Fibroblast of villous mesenchyme (primary cell): ENCODE results near the gene TUFM. TPM values are rescaled to one million over a fixed set of nuclear protein-coding genes. Genes with fewer than 3 reads are reported as not detected.
A peak's percentile ranks its signal among the peaks of the same experiment; 100 is the strongest.
"Not testable (repeated sequence)": the region's sequence is repeated elsewhere in the genome, so short reads cannot be mapped to it uniquely, and the experiment has no call there.

Experiments
- DNase-seq: peaks from one replicate; pipeline ENCODE4 v3.0.0-alpha.2; 2010; ENCODE audit warnings: low read depth
- H3K4me3 ChIP-seq: 2 replicates; pipeline ENCODE4 v1.5.1; 2011; ENCODE audit warnings: low read depth, mild to moderate bottlenecking, low read length
- CTCF ChIP-seq: IDR thresholded peaks from 2 replicates; pipeline ENCODE4 v1.5.1; 2012; ENCODE audit warnings: low read depth, mild to moderate bottlenecking, low read length; ENCODE audit not compliant: insufficient read depth
- total RNA-seq: library from RNA; depleted of rRNA; stranded (reverse); fragments of >200 nt; gene quantifications from 2 replicates; pipeline ENCODE4 v1.2.3, GENCODE V29; 2012

TUFM gene
- total RNA-seq, 1 donor = 94.6 TPM

GRCh38 chr16:28874406-28874805, 28.3 kb upstream of the TUFM start:
- no peak for DNase-seq
- TF ChIP-seq CTCF = no peak
- H3K4me3 ChIP-seq = no peak overlapping the region

GRCh38 chr16:28873543-28874201, 27.5 kb upstream of the TUFM start:
- TF ChIP-seq CTCF = peak; percentile 68
- peak; percentile 7 for DNase-seq
- no peak overlapping the region for H3K4me3 ChIP-seq

DNA sequence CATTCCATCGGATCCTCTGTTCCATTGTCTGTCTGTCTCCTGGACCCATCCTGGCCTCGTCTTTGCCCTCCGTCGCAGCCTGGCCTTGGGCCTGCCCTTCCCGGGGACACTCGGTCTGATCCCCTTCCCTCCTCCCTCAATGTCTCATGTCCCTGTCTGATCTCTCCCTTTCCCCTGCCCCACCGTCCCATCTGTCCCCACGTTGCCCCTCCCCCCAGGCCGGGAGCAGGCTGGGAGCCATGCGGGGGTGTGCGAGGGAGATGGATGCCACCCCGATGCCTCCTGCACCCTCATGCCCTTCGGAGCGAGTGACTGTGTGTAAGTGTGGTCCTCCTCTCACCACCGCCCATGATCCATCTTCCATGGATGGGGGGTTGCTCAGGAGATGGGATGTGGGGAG, 26.8 kb upstream of the TUFM start:
- no peak for TF ChIP-seq CTCF
- no peak for DNase-seq
- no peak overlapping the region for H3K4me3 ChIP-seq

- TF ChIP-seq CTCF = no peak
- DNase-seq = no peak
- no peak overlapping the region for H3K4me3 ChIP-seq
Measured at GRCh38 chr16:28869201-28869600, 23.1 kb upstream of the TUFM start.

DNA sequence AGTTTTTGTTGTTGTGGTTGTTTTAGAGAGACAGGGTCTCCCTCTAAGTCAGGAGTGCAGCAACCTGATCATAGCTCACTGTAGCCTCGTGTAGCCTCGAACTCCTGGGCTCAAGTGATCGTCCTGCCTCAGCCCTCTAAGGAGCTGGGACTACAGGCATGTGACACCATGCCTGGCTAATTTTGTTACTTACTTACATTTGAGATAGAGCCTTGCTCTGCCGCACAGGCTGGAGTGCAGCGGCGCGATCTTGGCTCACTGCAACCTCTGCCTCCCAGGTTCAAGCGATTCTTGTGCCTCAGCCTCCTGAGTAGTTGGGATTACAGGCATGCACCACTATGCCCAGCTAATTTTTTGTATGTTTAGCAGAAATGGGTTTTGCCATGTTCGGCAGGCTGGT, 21.5 kb upstream of the TUFM start:
- not testable (repeated sequence) for H3K4me3 ChIP-seq, DNase-seq

GRCh38 chr16:28867241-28867640, 21.1 kb upstream of the TUFM start:
- no peak overlapping the region for H3K4me3 ChIP-seq
- no peak for DNase-seq
- no peak for TF ChIP-seq CTCF

GRCh38 chr16:28866454-28866804, 20.3 kb upstream of the TUFM start:
- no peak for TF ChIP-seq CTCF
- DNase-seq = no peak
- H3K4me3 ChIP-seq = no peak overlapping the region
